IMR-90 (cell line): ENCODE data around the gene HOXC12. TPM values are rescaled to one million over a fixed set of nuclear protein-coding genes. Genes with fewer than 3 reads are reported as not detected.

ENCODE experiments used
- ATAC-seq: fragments of 200-7000 bp; cut with Tn5 transposase; 2 replicates; pipeline ENCODE4 v1.9.1; 2020; ENCODE audit warnings: low read depth, mild to moderate bottlenecking, moderate library complexity
- BruUV-seq: library from RNA; stranded (reverse); fragments of 400-500 nt; replicated peaks from 2 replicates; lab custom pipeline; 2021; lab: Mats Ljungman, UMichigan
- CTCF ChIA-PET: fragments of 300-600 bp; formaldehyde crosslinking; extraction: SDS; loops from one replicate; lab custom pipeline; 2021; ENCODE audit warnings: antibody characterized with exemption; lab: Yijun Ruan, JAX
- POLR2A ChIA-PET: fragments of 300-600 bp; sonication (Branson Sonifier 250); formaldehyde crosslinking; loops from one replicate; lab custom pipeline; 2022; ENCODE audit warnings: antibody characterized with exemption; ENCODE audit not compliant: unreplicated experiment; lab: Charles Lee
- DNase-seq: peaks from one replicate; pipeline ENCODE4 v3.0.0; 2013
- H2AFZ ChIP-seq: replicated peaks from 2 replicates; pipeline ENCODE3; 2013; ENCODE audit warnings: low read length, mild to moderate bottlenecking; ENCODE audit not compliant: poor library complexity
- H2AK5ac ChIP-seq: 2 replicates; pipeline ENCODE4 v1.6.1; 2013; ENCODE audit warnings: low read depth, low read length, inconsistent platforms
- H2AK9ac ChIP-seq: replicated peaks from 2 replicates; pipeline ENCODE3; 2013; ENCODE audit warnings: mild to moderate bottlenecking, low read depth, low read length, moderate library complexity; ENCODE audit not compliant: poor library complexity
- H2BK120ac ChIP-seq: 2 replicates; pipeline ENCODE4 v1.6.1; 2013; ENCODE audit warnings: low read depth, low read length, inconsistent platforms
- H2BK15ac ChIP-seq: 3 replicates; pipeline ENCODE4 v1.6.1; 2013; ENCODE audit warnings: low read depth, low read length, inconsistent platforms
- H2BK20ac ChIP-seq: 2 replicates; pipeline ENCODE4 v1.6.1; 2013; ENCODE audit warnings: low read depth, mild to moderate bottlenecking, inconsistent platforms, low read length, moderate library complexity
- H2BK5ac ChIP-seq: 2 replicates; pipeline ENCODE4 v1.6.1; 2013; ENCODE audit warnings: mild to moderate bottlenecking, low read depth, low read length, inconsistent platforms; ENCODE audit not compliant: poor library complexity, severe bottlenecking
- H3K14ac ChIP-seq: replicated peaks from 2 replicates; pipeline ENCODE4 v1.6.1; 2013; ENCODE audit warnings: low read depth, low read length, inconsistent platforms
- H3K18ac ChIP-seq: 2 replicates; pipeline ENCODE4 v1.6.1; 2013; ENCODE audit warnings: low read depth, low read length, control low read depth
- H3K23ac ChIP-seq: 2 replicates; pipeline ENCODE4 v1.6.1; 2013; ENCODE audit warnings: low read depth, low read length, inconsistent platforms
- H3K27ac ChIP-seq: 2 replicates; pipeline ENCODE4 v1.5.1; 2013; ENCODE audit warnings: mild to moderate bottlenecking, control low read depth, low read length; ENCODE audit not compliant: insufficient read depth
- H3K27me3 ChIP-seq: 2 replicates; pipeline ENCODE4 v1.6.1; 2013; ENCODE audit warnings: low read length; ENCODE audit not compliant: control insufficient read depth, insufficient read depth
- H3K36me3 ChIP-seq: 2 replicates; pipeline ENCODE4 v1.6.1; 2013; ENCODE audit warnings: low read length, mixed read lengths; ENCODE audit not compliant: control insufficient read depth, insufficient read depth
- H3K4ac ChIP-seq: 2 replicates; pipeline ENCODE4 v1.6.1; 2013; ENCODE audit warnings: low read depth, low read length, inconsistent platforms
- H3K4me1 ChIP-seq: 2 replicates; pipeline ENCODE4 v1.6.1; 2013; ENCODE audit warnings: low read length, mixed read lengths; ENCODE audit not compliant: control insufficient read depth, insufficient read depth
- H3K4me2 ChIP-seq: 2 replicates; pipeline ENCODE4 v1.6.1; 2013; ENCODE audit warnings: low read depth, mild to moderate bottlenecking, control low read depth, low read length, moderate library complexity
- H3K4me3 ChIP-seq: 2 replicates; pipeline ENCODE4 v1.5.1; 2013; ENCODE audit warnings: low read depth, mild to moderate bottlenecking, control low read depth, low read length, moderate library complexity; ENCODE audit not compliant: insufficient read depth
- H3K56ac ChIP-seq: 2 replicates; pipeline ENCODE4 v1.6.1; 2013; ENCODE audit warnings: low read length, inconsistent platforms; ENCODE audit not compliant: insufficient read depth; ENCODE audit errors: extremely low read depth
- H3K79me1 ChIP-seq, 2 experiments: 2 replicates each; pipeline ENCODE4 v1.6.1; 2013; ENCODE audit warnings: low read length in 2 of 2, inconsistent platforms in 1 of 2, low read depth in 1 of 2
- H3K9ac ChIP-seq: 2 replicates; pipeline ENCODE4 v1.6.1; 2013; ENCODE audit warnings: low read depth, low read length, control low read depth
- H3K9me1 ChIP-seq: 2 replicates; pipeline ENCODE4 v1.6.1; 2013; ENCODE audit warnings: low read length, inconsistent platforms; ENCODE audit not compliant: insufficient read depth
- H3K9me3 ChIP-seq: 2 replicates; pipeline ENCODE4 v1.6.1; 2013; ENCODE audit warnings: low read length; ENCODE audit not compliant: control insufficient read depth, insufficient read depth
- H4K20me1 ChIP-seq: 2 replicates; pipeline ENCODE4 v1.6.1; 2013; ENCODE audit warnings: low read length, inconsistent platforms; ENCODE audit not compliant: insufficient read depth
- H4K5ac ChIP-seq: 2 replicates; pipeline ENCODE4 v1.6.1; 2013; ENCODE audit warnings: mild to moderate bottlenecking, low read depth, low read length, control low read depth
- H4K8ac ChIP-seq, 2 experiments: 2 replicates each; pipeline ENCODE4 v1.6.1; 2013; ENCODE audit warnings: low read depth in 2 of 2, low read length in 2 of 2, control low read depth in 1 of 2, inconsistent platforms in 1 of 2
- H4K91ac ChIP-seq: 2 replicates; pipeline ENCODE4 v1.6.1; 2013; ENCODE audit warnings: low read depth, low read length, inconsistent platforms; ENCODE audit not compliant: insufficient read depth
- BHLHE40 ChIP-seq: fragments of 150-350 bp; IDR thresholded peaks from 2 replicates; pipeline ENCODE4 v1.6.1; 2016; ENCODE audit warnings: mild to moderate bottlenecking, low read depth, low read length
- CEBPB ChIP-seq: IDR thresholded peaks from 2 replicates; pipeline ENCODE4 v1.6.1; 2012; ENCODE audit warnings: low read depth, low read length, improper control_type of control experiment
- CHD1 ChIP-seq: IDR thresholded peaks from 2 replicates; pipeline ENCODE4 v1.6.1; 2012; ENCODE audit warnings: low read depth, low read length, improper control_type of control experiment
- CTCF ChIP-seq: conservative IDR thresholded peaks from 2 replicates; pipeline ENCODE4 v1.5.1; 2012; ENCODE audit warnings: mild to moderate bottlenecking, low read depth, low read length, improper control_type of control experiment
- ELK1 ChIP-seq: fragments of 150-350 bp; IDR thresholded peaks from 2 replicates; pipeline ENCODE4 v1.6.1; 2016; ENCODE audit warnings: low read depth, mild to moderate bottlenecking, low read length, moderate library complexity, borderline replicate concordance
- FOS ChIP-seq: fragments of 150-350 bp; IDR thresholded peaks from 2 replicates; pipeline ENCODE4 v1.6.1; 2016; ENCODE audit warnings: low read depth, low read length
- MAFK ChIP-seq: IDR thresholded peaks from 2 replicates; pipeline ENCODE4 v1.6.1; 2012; ENCODE audit warnings: low read depth, low read length, improper control_type of control experiment
- MAZ ChIP-seq: IDR thresholded peaks from 2 replicates; pipeline ENCODE4 v1.6.1; 2012; ENCODE audit warnings: low read depth, mild to moderate bottlenecking, low read length, improper control_type of control experiment, moderate library complexity, borderline replicate concordance
- MXI1 ChIP-seq: IDR thresholded peaks from 2 replicates; pipeline ENCODE4 v1.6.1; 2012; ENCODE audit warnings: low read depth, mild to moderate bottlenecking, low read length, moderate library complexity, borderline replicate concordance
- NFE2L2 ChIP-seq: fragments of 150-350 bp; IDR thresholded peaks from 2 replicates; pipeline ENCODE4 v1.6.1; 2016; ENCODE audit warnings: low read depth, mild to moderate bottlenecking, low read length
- POLR2A ChIP-seq: IDR thresholded peaks from 2 replicates; pipeline ENCODE4 v1.6.1; 2012; ENCODE audit warnings: mild to moderate bottlenecking, low read depth, low read length
- RAD21 ChIP-seq: IDR thresholded peaks from 2 replicates; pipeline ENCODE4 v1.6.1; 2012; ENCODE audit warnings: low read length, improper control_type of control experiment
- RCOR1 ChIP-seq: IDR thresholded peaks from 2 replicates; pipeline ENCODE4 v1.6.1; 2012; ENCODE audit warnings: mild to moderate bottlenecking, low read length, improper control_type of control experiment; ENCODE audit not compliant: insufficient replicate concordance
- RFX5 ChIP-seq: IDR thresholded peaks from 2 replicates; pipeline ENCODE4 v1.8.0; 2012; ENCODE audit warnings: low read depth, mild to moderate bottlenecking, low read length, moderate library complexity
- SMC3 ChIP-seq: fragments of 150-350 bp; IDR thresholded peaks from 2 replicates; pipeline ENCODE4 v1.6.1; 2016; ENCODE audit warnings: low read depth, mild to moderate bottlenecking, antibody characterized with exemption, low read length, moderate library complexity
- USF2 ChIP-seq: fragments of 150-350 bp; IDR thresholded peaks from 2 replicates; pipeline ENCODE4 v1.6.1; 2017; ENCODE audit warnings: mild to moderate bottlenecking, antibody characterized with exemption, low read length, low read depth
- WGBS, 2 experiments: methylation state at CpG; one replicate each; pipeline versions ENCODE4 v1.1.5 to v1.1.7; 2013; ENCODE audit warnings: missing lambda C conversion rate in 2 of 2; ENCODE audit not compliant: insufficient read length in 1 of 2; ENCODE audit errors: extremely low coverage in 2 of 2; 5-methylcytosine and 5-hydroxymethylcytosine counted together
- dilution Hi-C: fragments of 300-500 bp; cut with HindIII; formaldehyde crosslinking; loops from one replicate; pipeline ENCODE4 v1.14.3; 2018; ENCODE audit warnings: low sequenced_read_pairs; ENCODE audit not compliant: unreplicated experiment
- in situ Hi-C: fragments of 300-500 bp; cut with MboI; formaldehyde crosslinking; loops from 3 replicates; pipeline ENCODE4 v1.14.3; 2019; ENCODE audit warnings: low sequenced_read_pairs, inconsistent platforms, mixed read lengths
- intact Hi-C: fragments of 100-400 bp; cut with micrococcal nuclease; formaldehyde crosslinking; loops from 2 replicates; pipeline ENCODE4 v1.10.0; 2022
- polyA plus RNA-seq, 3 experiments: library from polyadenylated mRNA; depleted of rRNA; stranded (reverse); fragments of >200 nt; gene quantifications; 2 replicates each; pipeline ENCODE4 v1.2.3, GENCODE V29; 2012; ENCODE audit warnings: low replicate concordance in 1 of 3
- total RNA-seq: library from RNA; depleted of rRNA; stranded (reverse); fragments of >200 nt; gene quantifications from 2 replicates; pipeline ENCODE4 v1.2.3, GENCODE V29; 2012

HOXC12 gene
- total and polyA plus RNA-seq, 2 of the 4 experiments (the other 2 are of a cell fraction) = not detected

- Histone ChIP-seq H3K4ac (no peak overlapping the region), H3K27ac (no peak overlapping the region), H3K18ac (no peak overlapping the region), H2AK9ac (no peak overlapping the region), H3K4me1 (no peaks in the 10 kb centered on the region), H3K79me1 (no peaks in the 10 kb centered on the region), H3K4me2 (no peak overlapping the region), H2AK5ac (no peak overlapping the region), H3K9me3 (peaks cover 4% of the 10 kb centered on the region), H3K9ac (no peak overlapping the region), H3K23ac (no peak overlapping the region), H3K4me3 (no peak overlapping the region), H3K56ac (no peak overlapping the region), H2BK120ac (no peak overlapping the region), H4K20me1 (no peaks in the 10 kb centered on the region), H3K14ac (no peak overlapping the region), H3K9me1 (no peaks in the 10 kb centered on the region), H2BK20ac (no peak overlapping the region), H2AFZ (no peak overlapping the region), H4K8ac (no peak overlapping the region), H4K91ac (no peak overlapping the region), H2BK5ac (no peak overlapping the region), H4K5ac (no peak overlapping the region), H3K27me3 (peaks cover 96% of the 10 kb centered on the region), H3K36me3 (no peaks in the 10 kb centered on the region), H2BK15ac (no peak overlapping the region)
- in situ Hi-C loops (no loop called here), dilution Hi-C loops (no loop called here), intact Hi-C loops (no loop called here)
- no peak for TF ChIP-seq USF2
- TF ChIP-seq CTCF = no peak
- TF ChIP-seq SMC3 = no peak
- TF ChIP-seq POLR2A = no peak
- TF ChIP-seq RAD21 = no peak
- TF ChIP-seq NFE2L2 = no peak
- no peak for TF ChIP-seq RFX5
- TF ChIP-seq FOS = no peak
- TF ChIP-seq MXI1 = no peak
- no peak for TF ChIP-seq CEBPB
- TF ChIP-seq ELK1 = no peak
- TF ChIP-seq MAFK = no peak
- no peak for TF ChIP-seq BHLHE40
- no peak for TF ChIP-seq MAZ
- no peak for TF ChIP-seq RCOR1
- TF ChIP-seq CHD1 = no peak
- WGBS, 2 experiments = 3 to 100% methylated on average over 1 to 3 of the region's 10 CpGs
- POLR2A ChIA-PET = no interaction called here
- DNase-seq (no peak), ATAC-seq (no peak)
- CTCF ChIA-PET = no interaction called here
- no TSS peak for BruUV-seq
These were observed 1.1 kb downstream of the HOXC12 start for GRCh38 chr12:53955776-53956250.
